Subcutaneous adipose tissue (tissue), 4 donors: ENCODE results near the gene SLC25A39. TPM values are rescaled to one million over a fixed set of nuclear protein-coding genes. Genes with fewer than 3 reads are reported as not detected.

Experiments
- CTCF ChIP-seq: fragments of 450-650 bp; IDR thresholded peaks from one replicate; pipeline ENCODE4 v1.5.1; 2016; ENCODE audit warnings: low read depth, mild to moderate bottlenecking, control low read depth, antibody characterized with exemption, moderate library complexity
- total RNA-seq, 4 donors: library from RNA; depleted of rRNA; stranded (reverse); fragments of >200 nt; gene quantifications; one replicate each; pipeline ENCODE4 v1.1.0, GENCODE V29; 2016

Gene SLC25A39
- 10 to 100 TPM; 35.7 to 55.4 (median 42.5) TPM for total RNA-seq

DNA sequence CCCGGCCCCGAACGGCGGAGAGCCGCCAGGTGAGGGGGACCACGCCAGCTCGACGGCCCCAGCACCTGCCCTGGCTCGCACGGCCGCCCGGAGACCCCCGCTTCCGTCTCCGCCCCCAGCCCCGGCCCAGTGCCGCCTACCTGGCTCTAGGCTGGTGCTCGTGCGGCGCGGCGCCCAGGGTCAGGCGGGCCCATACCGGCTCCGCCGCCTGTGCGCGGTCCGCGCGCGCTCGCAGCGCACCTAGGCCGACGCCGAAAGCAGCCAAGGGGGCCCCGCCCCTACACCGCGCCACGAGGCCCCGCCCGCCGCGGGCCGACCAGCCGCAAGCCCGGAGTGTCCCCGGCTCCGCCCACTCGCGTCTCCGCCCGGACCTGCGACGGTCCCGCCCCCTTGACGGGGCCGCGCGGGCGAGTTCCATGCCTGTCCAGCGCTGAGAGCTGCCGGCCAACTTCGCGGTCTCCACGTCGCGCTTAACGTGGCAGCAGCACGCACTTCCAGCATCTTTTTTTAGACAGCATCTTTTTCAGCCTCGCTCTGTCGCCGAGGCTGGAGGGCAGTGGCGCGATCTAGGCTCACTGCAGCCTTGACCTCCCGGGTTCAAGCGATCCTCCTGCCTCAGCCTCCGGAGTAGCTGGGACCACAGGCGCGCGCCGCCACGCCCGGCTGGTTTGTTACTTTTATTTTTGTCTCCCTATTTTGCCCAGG, at the start of gene SLC25A39:
SLC25A39 (minus strand) TSS at position 253 of the 705 bp plus-strand sequence. CDS start 1,261 bp downstream, outside the sequence.
- TF ChIP-seq CTCF = no peak

GRCh38 chr17:44372036-44372435, 47.4 kb upstream of the SLC25A39 start:
- TF ChIP-seq CTCF = no peak

- TF ChIP-seq CTCF = no peak
Observed at GRCh38 chr17:44367231-44367979, 42.8 kb upstream of the SLC25A39 start.

DNA sequence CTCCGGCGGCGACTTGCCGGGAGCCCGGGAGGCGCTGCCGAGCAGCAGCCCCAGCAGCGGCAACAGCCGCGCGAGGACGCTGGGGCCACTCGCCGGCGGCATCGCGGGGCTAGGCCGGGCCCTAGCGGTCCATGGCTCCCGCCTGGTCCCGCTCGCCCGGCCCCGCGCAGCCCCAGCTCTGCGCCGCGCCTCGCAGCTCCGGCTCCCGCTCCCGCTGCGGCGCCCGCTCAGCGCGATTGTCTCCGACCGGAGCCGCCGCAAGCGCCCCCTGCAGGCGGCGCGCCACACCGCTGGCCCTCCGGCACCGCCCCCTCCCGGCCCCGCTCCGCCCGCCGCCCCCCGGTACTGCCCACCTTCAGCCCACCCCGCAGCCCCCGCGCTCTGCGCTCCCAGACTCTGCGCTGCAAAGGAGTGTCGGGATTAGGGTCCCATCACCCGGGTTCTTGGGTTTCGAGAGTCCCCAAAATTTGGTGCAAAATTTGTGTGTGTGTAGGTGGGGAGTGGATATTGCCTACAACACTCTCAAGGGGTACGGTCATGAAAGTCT, 39.1 kb upstream of the SLC25A39 start, which contains the start of gene FAM171A2:
FAM171A2 (minus strand) TSS at position 241 of the 547 bp plus-strand sequence; CDS start at position 102, 139 bp downstream.
- TF ChIP-seq CTCF = no peak

GRCh38 chr17:44362949-44363612, 38.5 kb upstream of the SLC25A39 start:
- no peak for TF ChIP-seq CTCF

DNA sequence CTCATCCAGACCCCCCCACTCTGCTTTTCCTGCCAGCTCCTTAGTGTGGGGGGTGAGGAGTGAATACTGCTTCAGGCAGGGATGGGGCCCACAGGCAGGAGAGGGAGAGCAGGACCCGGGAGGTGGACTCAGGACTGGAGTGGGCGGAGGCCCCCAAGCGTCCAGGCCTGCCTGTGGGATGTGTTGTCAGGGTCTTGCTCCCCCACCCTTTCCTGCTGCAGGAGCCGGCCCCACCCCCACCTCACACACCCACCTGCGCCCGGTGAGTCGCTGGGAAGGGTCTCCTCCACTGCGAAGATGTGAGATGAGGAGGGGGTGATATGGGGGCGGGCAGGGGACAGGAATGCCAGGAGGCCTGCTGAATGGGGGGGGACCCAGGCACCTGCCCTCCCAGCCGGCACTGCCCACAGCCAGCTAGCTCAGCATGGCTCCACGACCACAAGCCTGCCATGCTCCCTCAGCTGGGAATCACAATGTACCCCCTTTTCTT, 37.9 kb upstream of the SLC25A39 start:
- TF ChIP-seq CTCF = no peak
